Skin of body (tissue), 2 donors: Measurements from ENCODE around the gene SPTLC2. TPM values are rescaled to one million over a fixed set of nuclear protein-coding genes. Genes with fewer than 3 reads are reported as not detected.
"Not testable (repeated sequence)": the region's sequence is repeated elsewhere in the genome, so short reads cannot be mapped to it uniquely, and the experiment has no call there.

Experiments used
- DNase-seq: peaks from one replicate; lab custom pipeline; 2025; lab: John Stamatoyannopoulos, UW
- total RNA-seq: library from RNA; depleted of rRNA; stranded (reverse); fragments of >200 nt; gene quantifications from one replicate; pipeline ENCODE4 v1.2.3, GENCODE V29; 2014

SPTLC2 gene, protein sequence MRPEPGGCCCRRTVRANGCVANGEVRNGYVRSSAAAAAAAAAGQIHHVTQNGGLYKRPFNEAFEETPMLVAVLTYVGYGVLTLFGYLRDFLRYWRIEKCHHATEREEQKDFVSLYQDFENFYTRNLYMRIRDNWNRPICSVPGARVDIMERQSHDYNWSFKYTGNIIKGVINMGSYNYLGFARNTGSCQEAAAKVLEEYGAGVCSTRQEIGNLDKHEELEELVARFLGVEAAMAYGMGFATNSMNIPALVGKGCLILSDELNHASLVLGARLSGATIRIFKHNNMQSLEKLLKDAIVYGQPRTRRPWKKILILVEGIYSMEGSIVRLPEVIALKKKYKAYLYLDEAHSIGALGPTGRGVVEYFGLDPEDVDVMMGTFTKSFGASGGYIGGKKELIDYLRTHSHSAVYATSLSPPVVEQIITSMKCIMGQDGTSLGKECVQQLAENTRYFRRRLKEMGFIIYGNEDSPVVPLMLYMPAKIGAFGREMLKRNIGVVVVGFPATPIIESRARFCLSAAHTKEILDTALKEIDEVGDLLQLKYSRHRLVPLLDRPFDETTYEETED
- total RNA-seq: 23.1 TPM

- DNase-seq: peak; percentile 98
Measured at GRCh38 chr14:77616454-77617229, at the start of gene SPTLC2. Gene SPTLC2, minus strand, starts transcription at chr14:77616637. Its CDS starts 58 bp downstream, at chr14:77616579.

- DNase-seq: peak; percentile 47
Measured at GRCh38 chr14:77663293-77663692, 46.9 kb upstream of the SPTLC2 start.

GRCh38 chr14:77661562-77661961 is 45.1 kb upstream of the SPTLC2 start:
- DNase-seq: not testable (repeated sequence)

GRCh38 chr14:77660754-77661153 is 44.3 kb upstream of the SPTLC2 start:
- DNase-seq: no peak

- no peak for DNase-seq
Measured at GRCh38 chr14:77659831-77660230, 43.4 kb upstream of the SPTLC2 start.

DNA sequence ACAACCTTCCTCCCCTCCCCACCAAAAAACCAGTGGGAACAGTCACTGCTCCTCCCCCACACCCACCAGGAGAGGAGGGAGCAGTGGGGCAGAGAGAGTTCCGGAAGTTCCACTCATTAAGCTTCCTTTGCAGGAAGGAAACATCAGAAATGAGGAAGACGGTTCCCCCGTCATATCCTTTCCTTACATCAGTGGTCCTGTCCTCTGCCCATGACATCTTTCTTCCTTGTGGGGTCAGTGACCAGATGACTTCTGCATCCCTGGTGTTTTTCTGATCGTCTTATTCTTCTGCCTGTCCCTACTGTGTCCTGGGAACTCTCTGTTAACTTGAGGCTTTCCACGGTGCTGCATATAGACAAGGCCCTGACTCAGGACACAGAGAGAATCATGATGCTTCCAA is 40.8 kb upstream of the SPTLC2 start:
- DNase-seq: no peak

- DNase-seq: no peak
Measured at GRCh38 chr14:77654001-77654441, 37.6 kb upstream of the SPTLC2 start.

DNA sequence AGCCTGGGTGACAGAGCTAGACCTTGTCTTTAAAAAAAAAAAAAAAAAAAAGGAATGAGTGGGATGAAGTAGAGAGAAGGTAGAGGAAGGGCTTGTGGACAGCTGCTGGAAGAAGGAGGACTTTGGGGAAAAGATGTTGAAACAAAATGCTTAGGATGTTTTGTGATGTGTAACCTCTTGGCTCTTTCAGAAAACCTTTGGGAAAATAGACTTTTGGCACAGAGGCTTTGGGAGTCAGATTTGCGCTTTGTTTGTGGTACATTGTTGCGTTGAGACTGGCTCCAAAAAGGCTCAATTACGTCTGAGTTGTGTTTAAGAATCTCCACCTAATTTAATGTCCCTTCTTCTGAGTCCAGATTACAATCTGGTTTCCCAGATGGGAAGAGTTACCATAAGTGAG is 32.9 kb upstream of the SPTLC2 start:
- DNase-seq: no peak

DNA sequence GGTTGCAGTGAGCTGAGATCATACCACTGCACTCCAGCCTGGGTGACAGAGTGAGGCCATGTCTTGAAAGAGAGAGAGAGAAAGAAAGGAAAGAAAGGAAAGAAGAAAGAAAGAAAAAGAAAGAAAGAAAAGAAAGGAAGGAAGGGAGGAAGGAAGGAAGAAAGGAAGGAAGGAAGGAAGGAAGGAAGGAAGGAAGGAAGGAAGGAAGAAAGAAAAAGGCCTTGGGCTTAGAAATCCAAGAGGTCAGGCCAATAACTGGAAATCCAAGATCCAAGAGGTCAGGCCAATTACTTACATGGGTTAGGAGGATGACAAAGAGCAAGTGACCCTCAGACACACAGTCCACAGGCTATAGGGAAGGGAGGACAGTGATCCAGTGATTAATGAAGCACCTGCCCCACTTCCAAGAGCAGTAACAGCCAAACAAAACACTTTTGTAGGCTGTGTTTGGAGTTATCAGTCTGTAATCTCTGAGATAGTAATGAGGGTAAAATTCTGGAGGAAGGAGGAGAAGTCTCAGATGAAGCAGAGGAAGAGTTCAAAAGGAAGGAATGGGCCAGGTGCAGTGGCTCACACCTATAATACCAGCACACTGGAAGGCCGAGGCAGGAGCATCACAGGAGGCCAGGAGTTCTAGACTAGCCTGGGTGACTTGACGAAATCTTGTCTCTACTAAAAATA is 32.2 kb upstream of the SPTLC2 start:
- no peak for DNase-seq

- DNase-seq: no peak
Measured at GRCh38 chr14:77647853-77648252, 31.4 kb upstream of the SPTLC2 start.

DNA sequence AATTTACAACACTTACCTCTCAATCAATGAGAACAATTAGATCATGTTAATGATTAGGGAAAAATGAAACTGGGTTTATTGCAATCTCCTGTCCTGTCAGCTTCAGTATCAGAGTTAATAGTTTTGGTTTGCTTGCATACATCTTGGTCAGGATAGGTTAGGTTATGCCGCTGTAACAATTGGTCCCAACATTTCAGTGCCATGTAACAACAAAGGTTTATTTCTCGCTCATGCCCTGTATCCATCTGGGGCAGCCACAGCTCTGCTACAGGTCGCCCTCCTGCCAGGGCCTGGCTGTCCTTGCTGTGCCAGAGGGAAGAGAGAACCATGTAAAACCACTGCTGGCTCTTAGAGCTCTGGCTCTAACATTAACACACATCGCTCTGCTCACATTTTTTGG is 30.5 kb upstream of the SPTLC2 start:
- no peak for DNase-seq

DNA sequence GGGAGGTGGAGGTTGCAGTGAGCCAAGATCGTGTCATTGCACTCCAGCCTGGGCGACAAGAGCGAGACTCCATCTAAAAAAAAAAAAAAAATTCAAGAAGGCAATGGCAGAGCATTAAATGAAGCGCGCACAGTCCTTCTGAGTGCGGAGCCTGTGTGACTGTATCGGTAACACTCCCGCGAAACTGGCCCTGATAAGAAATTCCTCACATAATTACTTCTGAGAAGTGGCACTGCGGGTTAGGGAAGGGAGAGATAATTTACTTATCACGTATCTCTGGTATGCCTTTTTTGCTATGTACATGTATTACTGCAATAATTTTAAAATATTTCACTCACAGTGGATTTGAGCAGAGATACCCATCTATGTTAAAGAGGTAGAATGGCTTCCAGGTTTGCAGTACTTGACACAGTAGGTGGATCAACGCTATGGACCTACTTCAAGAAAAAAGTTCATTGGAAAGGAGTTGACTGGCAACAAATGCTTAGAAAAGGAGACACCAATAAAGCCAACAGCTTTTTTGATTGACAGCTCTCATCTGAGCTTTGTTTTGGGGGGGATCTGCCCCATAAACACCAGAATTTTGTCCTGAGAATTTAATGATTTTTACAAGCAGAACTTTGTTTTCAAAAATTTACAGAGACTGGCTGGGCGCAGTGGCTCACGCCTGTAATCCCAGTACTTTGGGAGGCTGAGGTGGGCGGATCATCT is 29.2 kb upstream of the SPTLC2 start:
- DNase-seq: no peak

DNA sequence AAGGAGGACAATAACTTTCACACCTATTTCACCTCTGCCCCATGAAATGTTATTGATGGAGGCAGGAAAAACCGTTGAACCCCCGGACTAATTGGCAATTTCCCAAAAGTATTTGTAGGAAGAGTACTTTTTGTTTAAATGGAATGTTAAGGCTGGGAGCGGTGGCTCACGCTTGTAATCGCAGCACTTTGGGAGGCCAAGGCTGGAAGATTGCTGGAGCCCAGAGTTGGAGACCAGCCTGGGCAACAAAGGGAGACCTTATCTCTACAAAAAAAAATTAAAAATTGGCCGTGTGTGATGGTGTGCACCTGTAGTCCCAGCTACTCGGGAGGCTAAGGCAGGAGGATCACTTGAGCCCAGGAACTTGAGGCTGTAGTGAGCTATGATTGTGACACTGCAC is 26.0 kb upstream of the SPTLC2 start:
- no peak for DNase-seq

DNA sequence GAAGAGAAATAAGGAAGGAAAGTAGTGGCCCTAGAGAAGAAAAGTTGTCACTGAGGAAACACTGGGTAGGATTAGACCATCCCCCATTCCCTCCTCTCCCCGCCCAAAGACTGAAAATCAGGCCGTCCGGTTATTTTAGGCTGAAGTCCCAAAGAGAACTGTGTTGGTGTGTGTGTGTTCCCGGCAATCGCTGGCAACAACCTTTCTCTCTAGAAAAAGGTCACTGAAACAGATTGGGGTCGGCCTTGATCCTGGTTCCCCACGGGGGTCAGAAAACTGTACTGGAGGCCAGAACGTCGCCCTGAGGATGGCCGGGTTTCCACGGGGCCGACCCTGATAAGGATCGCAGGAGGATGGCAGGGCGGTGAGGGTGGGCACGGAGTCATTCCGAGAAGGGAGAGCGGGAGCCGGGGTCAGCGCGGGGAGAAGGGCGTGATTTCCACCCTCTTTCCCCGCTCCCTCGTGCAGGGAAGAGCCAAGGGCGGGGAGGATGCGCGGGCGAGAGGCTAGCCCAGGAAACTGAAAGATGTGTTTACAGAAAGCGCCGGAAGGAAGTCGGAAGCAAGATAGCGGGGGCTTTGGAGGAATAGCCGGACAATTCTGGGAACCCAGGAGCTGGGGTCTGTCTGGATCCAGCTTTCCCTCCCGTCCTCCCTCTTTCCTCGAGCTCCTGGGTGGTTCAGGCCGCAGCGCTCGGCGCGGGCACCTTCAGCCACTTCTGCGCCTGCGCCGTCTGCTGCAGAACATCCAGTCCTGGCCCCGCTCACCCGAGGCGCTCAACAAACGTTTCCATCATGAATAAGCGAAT is 25.3 kb upstream of the SPTLC2 start:
- peak; percentile 53 for DNase-seq

DNA sequence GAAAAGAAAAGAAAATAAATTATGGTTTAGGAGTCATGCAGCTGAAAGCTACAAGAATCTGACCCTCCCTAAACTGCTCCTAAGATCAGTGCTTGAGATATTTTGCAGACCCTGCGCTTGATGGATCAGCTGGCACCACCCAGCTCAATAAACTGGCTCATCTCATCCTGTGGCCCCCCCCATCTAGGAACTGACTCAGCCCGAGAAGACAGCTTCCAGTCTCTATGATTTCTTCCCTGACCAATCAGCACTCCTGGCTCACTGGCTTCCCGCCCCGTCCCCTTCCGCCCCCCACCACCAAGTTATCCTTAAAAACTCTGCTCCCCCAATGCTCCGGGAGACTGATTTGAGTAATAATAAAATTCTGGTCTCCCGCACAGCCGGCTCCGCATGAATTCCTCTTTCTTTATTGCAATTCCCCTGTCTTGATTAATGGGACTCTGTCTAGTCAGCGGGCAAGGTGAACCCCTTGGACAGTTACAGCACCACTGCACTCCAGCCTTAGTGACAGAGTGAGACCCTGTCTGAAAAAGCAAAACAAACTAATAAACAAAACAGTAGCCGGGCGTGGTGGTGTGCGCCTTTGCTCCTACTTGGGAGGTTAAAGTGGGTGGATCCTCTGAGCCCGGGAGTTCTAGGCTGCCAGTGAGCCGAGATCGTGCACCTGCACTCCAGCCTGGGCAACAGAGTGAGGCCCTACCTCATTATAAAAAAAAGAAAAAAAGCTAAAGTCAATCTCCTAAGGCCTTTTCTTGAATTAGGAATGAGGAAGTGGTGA is 24.5 kb upstream of the SPTLC2 start:
- no peak for DNase-seq

DNA sequence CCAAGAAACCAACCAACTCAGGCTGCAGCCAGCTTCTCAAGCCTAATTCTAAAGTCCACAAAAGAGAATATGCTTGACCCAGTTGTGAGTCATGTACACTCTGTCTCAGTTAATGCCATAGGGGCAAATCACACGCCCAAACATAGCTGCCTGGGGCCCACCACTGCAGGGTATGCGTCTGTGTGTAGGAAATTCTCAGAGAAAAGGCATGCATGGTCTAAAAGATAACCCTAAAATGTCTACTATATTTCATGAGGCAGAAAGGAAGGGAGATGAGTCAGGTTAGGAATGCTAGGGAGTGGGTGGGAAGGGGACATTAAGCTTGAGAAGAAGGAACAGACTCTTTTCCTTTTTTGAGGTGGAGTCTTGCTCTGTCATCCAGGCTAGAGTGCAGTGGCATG is 22.3 kb upstream of the SPTLC2 start:
- no peak for DNase-seq

GRCh38 chr14:77635869-77636268 is 19.4 kb upstream of the SPTLC2 start:
- not testable (repeated sequence) for DNase-seq

DNA sequence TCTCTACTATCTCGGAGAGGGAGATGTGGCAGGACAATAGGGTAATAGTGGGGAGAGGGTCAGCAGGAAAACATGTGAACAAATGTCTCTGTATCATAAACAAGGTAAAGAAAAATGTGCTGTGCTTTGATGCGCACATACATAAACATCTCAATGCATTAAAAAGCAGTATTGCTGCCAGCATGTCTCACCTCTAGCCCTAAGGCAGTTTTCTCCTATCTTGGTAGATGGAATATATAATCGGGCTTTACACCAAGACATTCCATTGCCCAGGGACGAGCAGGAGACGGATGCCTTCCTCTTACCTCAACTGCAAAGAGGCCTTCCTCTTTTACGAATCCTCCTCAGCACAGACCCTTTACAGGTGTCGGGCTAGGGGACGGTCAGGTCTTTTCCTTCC is 19.0 kb upstream of the SPTLC2 start:
- not testable (repeated sequence) for DNase-seq

- no peak for DNase-seq
Measured at GRCh38 chr14:77630111-77630510, 13.7 kb upstream of the SPTLC2 start.
